Prostate gland (tissue), 2 donors: ENCODE measurements around the gene GLIS1.

ENCODE experiments used
- CTCF ChIP-seq, 4 experiments: fragments of 200-600 bp in 2 of 4; fragments of 450-650 bp in 2 of 4; sonication (generic) in 2 of 4; IDR thresholded peaks; 1 replicate in 3 of 4; 2 replicates in 1 of 4; pipeline ENCODE4 v1.5.1; 2016 to 2019; ENCODE audit warnings: antibody characterized with exemption in 4 of 4, mild to moderate bottlenecking in 2 of 4, moderate library complexity in 2 of 4
- POLR2A ChIP-seq: fragments of 450-650 bp; IDR thresholded peaks from one replicate; pipeline ENCODE4 v1.6.1; 2016; ENCODE audit warnings: antibody characterized with exemption, mild to moderate bottlenecking

GRCh38 chr1:53589043-53589887 is 149.7 kb downstream of the GLIS1 start:
- no peak for TF ChIP-seq CTCF (IDR thresholded peaks at IDR 0.05)
- no peak for TF ChIP-seq POLR2A
